IPS DF 6.9 (cell line): ENCODE results near the gene TAC4.

Experiments
- DNase-seq: peaks from one replicate; pipeline ENCODE4 v3.0.0-alpha.2; 2013; ENCODE audit warnings: low read depth, low spot score
- H3K27ac ChIP-seq: one replicate; pipeline ENCODE4 v1.5.1; 2013; ENCODE audit warnings: low read length, control low read depth
- H3K27me3 ChIP-seq: 2 replicates; pipeline ENCODE4 v1.6.1; 2013; ENCODE audit warnings: mild to moderate bottlenecking, low read length; ENCODE audit not compliant: control insufficient read depth, insufficient read depth
- H3K36me3 ChIP-seq: 2 replicates; pipeline ENCODE4 v1.6.1; 2013; ENCODE audit warnings: low read length; ENCODE audit not compliant: control insufficient read depth, insufficient read depth
- H3K4me1 ChIP-seq: 2 replicates; pipeline ENCODE4 v1.6.1; 2013; ENCODE audit warnings: low read length; ENCODE audit not compliant: control insufficient read depth, insufficient read depth
- H3K4me3 ChIP-seq: 2 replicates; pipeline ENCODE4 v1.5.1; 2013; ENCODE audit warnings: mild to moderate bottlenecking, low read length
- H3K9me3 ChIP-seq: 2 replicates; pipeline ENCODE4 v1.6.1; 2013; ENCODE audit warnings: low read length, inconsistent platforms; ENCODE audit not compliant: control insufficient read depth, insufficient read depth
- WGBS: extraction: QIAGEN DNeasy Blood & Tissue Kit; methylation state at CpG from one replicate; pipeline ENCODE4 v1.1.7; 2013; ENCODE audit warnings: mixed read lengths, missing lambda C conversion rate; ENCODE audit not compliant: insufficient read length, insufficient coverage; 5-methylcytosine and 5-hydroxymethylcytosine counted together

The TAC4 gene

DNA sequence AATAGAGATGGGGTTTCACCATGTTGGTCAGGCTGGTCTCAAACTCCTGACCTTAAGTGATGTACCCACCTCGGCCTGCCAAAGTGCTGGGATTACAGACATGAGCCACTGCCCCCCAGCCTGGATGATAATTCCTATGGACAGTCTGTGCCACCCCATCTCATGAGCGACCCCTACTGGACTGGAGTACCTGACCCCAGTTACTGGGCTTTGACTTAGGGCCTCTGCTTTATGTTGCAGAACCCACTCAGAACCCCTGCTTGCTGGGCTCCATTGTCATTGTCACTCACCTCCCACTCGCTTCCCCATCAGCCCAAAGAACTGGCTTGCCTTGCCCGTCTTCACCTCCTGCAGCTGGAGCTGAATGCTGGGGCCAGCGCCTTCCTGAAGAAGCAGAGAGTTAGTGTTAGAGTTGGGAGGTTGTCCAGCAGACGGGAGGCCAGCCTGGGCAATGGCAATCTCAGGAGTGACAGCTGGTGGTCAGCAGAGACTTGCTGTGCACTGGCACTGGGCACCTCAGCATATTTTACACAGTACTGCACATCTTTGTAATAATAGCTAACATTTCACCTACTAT lies 4.0 kb downstream of the TAC4 start:
- H3K4me3 ChIP-seq, result no peak overlapping the region
- H3K36me3 ChIP-seq, result 0 out of 2 replicates have a peak, but pooled peaks cover 2% of the 10 kb centered on the region
- WGBS, result no CpG with 5 or more reads among the region's 6 CpGs
- no peaks in the 10 kb centered on the region for H3K9me3 ChIP-seq
- H3K4me1 ChIP-seq, result no peaks in the 10 kb centered on the region
- no peak for DNase-seq
- H3K27ac ChIP-seq, result no peak overlapping the region
- no peaks in the 10 kb centered on the region for H3K27me3 ChIP-seq

DNA sequence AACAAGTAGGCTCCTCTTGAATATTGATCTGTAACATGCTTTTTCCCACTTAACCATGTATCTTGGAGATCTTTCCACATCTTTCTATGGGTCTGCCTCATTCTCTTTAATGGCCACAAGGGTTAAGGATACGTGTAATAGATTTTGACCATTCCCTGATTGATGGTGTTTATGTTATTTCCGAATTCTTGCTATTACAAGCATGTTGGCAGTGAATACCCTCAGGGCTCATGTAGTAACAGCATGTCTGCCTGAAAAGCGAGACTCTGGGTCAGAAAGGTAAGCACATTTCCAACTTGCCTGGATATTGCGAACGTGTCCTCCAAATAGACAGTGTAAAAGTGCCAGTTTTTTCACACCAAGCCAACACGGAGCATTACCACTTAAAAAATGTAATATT lies 5.0 kb downstream of the TAC4 start:
- Histone ChIP-seq H3K27me3 (no peaks in the 10 kb centered on the region), H3K36me3 (peaks cover 4% of the 10 kb centered on the region; the same call in 1 of the 2 replicates), H3K27ac (no peak overlapping the region), H3K4me1 (no peaks in the 10 kb centered on the region), H3K4me3 (no peak overlapping the region), H3K9me3 (no peaks in the 10 kb centered on the region)
- no peak for DNase-seq
- no CpG with 5 or more reads among the region's 6 CpGs for WGBS

DNA sequence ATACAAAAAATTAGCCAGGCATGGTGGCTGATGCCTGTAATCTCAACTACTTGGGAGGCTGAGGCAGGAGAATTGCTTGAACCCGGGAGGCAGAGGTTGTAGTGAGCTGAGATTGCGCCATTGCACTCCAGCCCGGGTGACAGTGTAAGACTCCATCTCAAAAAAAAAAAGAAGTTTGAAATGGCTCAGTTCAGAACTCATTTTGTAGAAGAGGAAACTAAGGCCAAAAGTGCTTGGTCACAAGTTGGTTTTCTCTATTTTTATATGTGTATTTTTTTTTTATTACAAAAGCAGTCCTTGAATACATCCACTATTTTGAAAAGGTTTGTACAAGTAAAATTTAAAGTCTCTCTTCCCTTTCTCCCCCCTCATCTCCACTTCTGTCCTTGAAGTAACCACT lies 5.5 kb downstream of the TAC4 start:
- Histone ChIP-seq H3K4me3 (no peak overlapping the region), H3K4me1 (no peaks in the 10 kb centered on the region)
- no CpG with 5 or more reads among the region's 3 CpGs for WGBS

DNA sequence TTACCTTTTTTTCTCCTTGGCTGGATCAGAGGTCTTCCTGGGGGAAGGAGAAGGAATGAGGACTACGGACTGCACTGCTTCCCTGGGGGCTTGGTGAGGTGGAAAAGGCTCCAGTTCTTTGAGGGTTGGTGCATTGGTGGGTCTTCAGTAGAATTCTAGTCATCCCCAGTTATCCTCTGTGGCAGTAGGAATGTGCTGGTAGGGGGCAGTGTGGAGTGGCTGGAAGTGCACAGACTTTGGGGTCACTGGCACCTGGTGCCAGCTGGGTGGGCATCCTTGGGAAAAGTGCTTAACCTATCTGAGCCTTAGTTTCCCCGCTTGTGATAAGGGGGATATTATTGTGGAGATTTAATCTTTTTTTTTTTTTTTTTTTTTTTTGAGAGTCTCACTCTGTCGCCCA lies 6.3 kb downstream of the TAC4 start:
- no CpG with 5 or more reads among the region's 3 CpGs for WGBS
- Histone ChIP-seq H3K4me1 (no peaks in the 10 kb centered on the region), H3K27me3 (no peaks in the 10 kb centered on the region), H3K27ac (no peak overlapping the region), H3K9me3 (no peaks in the 10 kb centered on the region), H3K36me3 (peaks cover 4% of the 10 kb centered on the region; the same call in 1 of the 2 replicates), H3K4me3 (no peak overlapping the region)
- no peak for DNase-seq

More for the DNA sequence above, 5.5 kb downstream of the TAC4 start:
- Histone ChIP-seq H3K27ac (no peak overlapping the region), H3K27me3 (no peaks in the 10 kb centered on the region), H3K36me3 (peaks cover 4% of the 10 kb centered on the region; the same call in 1 of the 2 replicates), H3K9me3 (no peaks in the 10 kb centered on the region)
- DNase-seq, result no peak

DNA sequence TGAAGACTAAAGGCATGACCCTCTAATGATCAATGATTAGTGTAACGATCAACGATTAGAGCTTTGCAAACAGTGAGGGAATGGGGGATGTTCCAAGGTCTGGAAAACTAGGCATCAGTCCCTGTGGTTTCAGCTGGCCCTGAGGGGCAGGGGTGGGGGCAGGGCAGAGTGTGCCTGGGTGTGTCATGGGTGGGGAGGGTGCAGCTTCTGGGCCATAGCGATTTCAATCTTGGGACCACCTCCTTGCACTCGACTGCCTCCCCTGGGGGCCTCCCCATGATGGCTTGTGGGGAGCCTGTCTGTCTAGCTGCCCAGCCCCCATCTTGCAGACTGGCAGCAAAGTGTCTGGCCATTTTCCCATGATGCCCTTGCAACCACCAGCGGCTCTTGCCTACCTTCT lies 8.4 kb downstream of the TAC4 start:
- H3K4me1 ChIP-seq, result no peaks in the 10 kb centered on the region
- H3K27ac ChIP-seq, result no peak overlapping the region
- WGBS, result no CpG with 5 or more reads among the region's 5 CpGs
- DNase-seq, result no peak
- no peak overlapping the region for H3K4me3 ChIP-seq
- H3K9me3 ChIP-seq, result no peaks in the 10 kb centered on the region
- peaks cover 4% of the 10 kb centered on the region; the same call in 1 of the 2 replicates for H3K36me3 ChIP-seq
- H3K27me3 ChIP-seq, result no peaks in the 10 kb centered on the region

DNA sequence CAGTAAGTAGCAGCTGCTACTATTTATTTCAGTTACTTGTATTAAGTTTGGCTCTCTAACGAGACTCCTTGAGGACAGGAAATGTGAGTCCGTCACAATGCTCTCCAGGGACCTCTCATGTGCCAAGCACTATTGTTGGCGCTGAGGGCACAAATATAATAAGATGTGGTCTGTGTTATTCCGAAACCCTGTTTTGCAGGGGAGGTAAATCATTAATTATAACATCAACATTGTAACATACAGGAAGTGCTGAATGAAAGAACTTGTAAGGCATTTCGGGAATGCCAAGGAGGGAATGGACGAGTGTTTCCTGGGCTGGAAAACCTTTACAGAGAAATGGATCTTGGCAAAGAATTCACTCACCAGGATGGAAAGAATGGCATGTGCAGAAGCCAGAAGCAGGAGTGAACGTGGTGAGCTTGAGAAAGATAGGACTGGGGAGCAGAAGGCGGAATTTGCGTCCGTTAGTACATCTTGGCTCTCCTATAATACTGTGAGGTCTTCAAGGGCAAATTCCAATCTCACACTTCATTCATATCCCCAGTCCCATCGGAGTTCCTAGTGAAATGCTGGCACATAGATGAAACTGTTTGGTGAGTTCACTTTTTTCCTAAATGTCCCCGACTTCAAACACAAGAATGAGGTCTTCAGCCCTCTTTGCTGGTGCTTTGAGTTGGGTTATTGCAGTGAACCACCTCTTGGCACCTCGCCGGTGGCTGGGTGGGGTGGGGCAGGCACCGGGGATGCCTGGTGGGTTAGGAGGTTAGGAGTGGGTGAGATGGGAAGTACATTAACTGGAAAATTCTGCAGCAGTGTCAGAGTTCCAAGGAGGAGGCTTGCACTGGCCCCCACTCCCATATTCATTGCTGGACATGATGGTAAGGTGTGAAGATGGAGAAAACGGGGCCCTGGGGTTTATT lies 11.5 kb downstream of the TAC4 start:
- peaks cover 12% of the 10 kb centered on the region for H3K36me3 ChIP-seq

DNA sequence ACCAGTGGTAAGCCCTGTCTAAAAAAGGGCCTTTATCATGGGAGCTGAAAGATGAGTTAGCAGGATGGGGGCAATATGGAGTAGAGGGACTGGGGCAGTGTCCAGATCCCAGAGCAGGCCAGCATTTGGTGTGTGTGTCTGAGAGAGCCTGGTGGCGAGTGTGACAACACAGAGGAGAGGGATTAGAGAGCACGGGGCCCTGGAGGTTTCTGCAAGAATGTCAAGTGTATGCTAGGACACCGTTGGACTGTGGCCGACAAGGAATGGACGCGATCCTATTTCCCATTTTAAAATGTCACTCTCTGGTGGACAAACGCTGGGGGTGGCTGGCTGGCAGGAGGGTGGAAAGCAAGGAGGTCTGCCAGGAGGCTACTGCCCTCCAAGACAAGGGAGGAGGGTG lies 12.4 kb downstream of the TAC4 start:
- Histone ChIP-seq H3K36me3 (peaks cover 13% of the 10 kb centered on the region), H3K4me1 (no peaks in the 10 kb centered on the region), H3K4me3 (no peak overlapping the region), H3K27ac (no peak overlapping the region), H3K27me3 (no peaks in the 10 kb centered on the region), H3K9me3 (no peaks in the 10 kb centered on the region)
- WGBS, result no CpG with 5 or more reads among the region's 7 CpGs
- DNase-seq, result no peak

More for the DNA sequence above, 11.5 kb downstream of the TAC4 start:
- Histone ChIP-seq H3K27me3 (no peaks in the 10 kb centered on the region), H3K27ac (no peak overlapping the region), H3K9me3 (no peaks in the 10 kb centered on the region), H3K4me1 (no peaks in the 10 kb centered on the region), H3K4me3 (no peak overlapping the region)
- WGBS, result no CpG with 5 or more reads among the region's 16 CpGs
- no peak for DNase-seq

DNA sequence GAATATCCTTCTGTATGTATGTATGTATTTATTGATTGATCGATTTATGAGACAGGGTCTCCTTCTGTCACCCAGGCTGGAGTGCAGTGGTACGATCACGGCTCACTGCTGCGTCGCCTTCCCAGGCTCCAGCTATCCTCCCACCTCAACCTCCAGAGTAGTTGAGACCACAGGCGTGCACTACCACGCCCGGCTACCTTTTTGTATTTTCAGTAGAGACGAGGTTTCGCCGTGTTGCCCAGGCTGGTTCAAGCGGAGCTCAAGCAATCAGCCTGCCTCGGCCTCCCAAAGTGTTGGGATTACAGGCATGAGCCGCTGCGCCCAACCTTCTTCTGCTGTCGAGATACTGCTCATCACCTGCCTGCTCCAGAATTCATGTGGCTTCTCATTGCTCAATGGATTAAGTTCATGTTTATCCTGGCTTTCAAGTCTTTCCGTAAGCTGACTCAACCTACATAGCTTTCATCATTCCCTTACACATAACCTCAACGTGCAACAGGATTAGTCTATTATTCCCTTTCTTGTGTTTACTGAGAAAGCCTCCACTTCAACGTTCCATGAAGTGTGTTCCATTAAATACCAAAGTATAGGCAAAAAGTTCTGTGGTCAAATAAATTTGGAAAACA lies 13.6 kb downstream of the TAC4 start:
- Histone ChIP-seq H3K9me3 (no peaks in the 10 kb centered on the region), H3K27ac (no peak overlapping the region), H3K36me3 (peaks cover 14% of the 10 kb centered on the region), H3K4me3 (no peak overlapping the region), H3K4me1 (no peaks in the 10 kb centered on the region), H3K27me3 (no peaks in the 10 kb centered on the region)
- WGBS, result no CpG with 5 or more reads among the region's 19 CpGs
- no peak for DNase-seq

DNA sequence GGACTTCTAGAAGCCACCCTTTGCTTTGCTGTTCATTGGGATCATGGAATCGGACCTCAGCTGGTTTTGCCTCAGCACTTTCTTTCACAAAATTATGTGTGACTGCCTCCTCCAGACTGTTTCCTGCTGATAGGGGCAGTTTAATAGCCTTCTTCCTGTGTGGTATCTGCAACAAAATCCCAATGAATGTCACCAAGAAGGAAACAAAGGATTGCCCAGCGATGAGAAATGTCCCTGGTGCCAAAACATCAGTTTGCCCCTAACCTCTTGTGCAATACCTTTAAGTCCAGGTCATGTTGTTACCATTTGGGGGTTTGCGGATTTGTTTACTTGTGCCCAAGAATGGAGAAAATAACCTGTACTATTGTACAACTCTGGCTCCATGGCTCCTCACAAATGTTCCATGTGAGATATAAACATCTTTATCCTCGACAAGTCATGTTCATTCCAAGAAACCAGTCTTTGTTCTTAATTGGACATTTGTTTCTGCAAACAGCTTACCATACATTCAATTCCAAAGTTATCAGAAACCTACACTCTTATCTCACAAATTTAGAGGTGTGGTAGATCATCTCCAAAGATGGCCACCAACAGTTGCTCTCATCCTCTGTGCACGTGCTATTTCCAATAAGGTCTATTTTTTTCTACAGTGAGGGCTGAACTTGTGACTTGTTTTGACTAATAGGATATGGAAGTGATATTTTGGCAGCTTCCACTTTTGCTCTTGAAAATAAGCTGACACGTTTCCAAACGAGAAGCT lies 14.8 kb downstream of the TAC4 start:
- H3K4me3 ChIP-seq, result no peak overlapping the region
- H3K27me3 ChIP-seq, result no peaks in the 10 kb centered on the region
- H3K36me3 ChIP-seq, result peaks cover 12% of the 10 kb centered on the region
- DNase-seq, result no peak
- no peaks in the 10 kb centered on the region for H3K9me3 ChIP-seq
- H3K4me1 ChIP-seq, result no peaks in the 10 kb centered on the region
- no peak overlapping the region for H3K27ac ChIP-seq
- WGBS, result no CpG with 5 or more reads among the region's 7 CpGs

DNA sequence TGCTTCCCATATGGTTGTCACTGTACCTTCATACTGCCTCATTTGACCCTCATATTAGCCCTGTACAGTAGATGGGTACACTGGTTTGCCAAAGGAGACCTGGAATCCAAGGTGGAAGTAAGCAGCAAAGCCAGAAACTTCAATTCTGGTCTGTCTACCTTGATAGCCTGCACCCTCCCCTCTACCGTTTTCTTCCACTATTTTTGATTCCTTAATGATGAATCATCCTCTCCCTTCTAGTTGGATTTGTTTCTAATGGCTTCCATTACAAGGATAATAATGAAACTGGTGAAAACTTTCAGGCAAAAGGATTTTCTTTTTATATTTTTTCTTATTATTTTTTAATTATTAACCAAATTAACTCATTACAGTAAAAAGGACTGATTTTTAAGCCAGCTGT lies 17.3 kb downstream of the TAC4 start:
- H3K4me3 ChIP-seq, result no peak overlapping the region
- no peak overlapping the region for H3K27ac ChIP-seq
- DNase-seq, result no peak
- H3K4me1 ChIP-seq, result no peaks in the 10 kb centered on the region
- no peaks in the 10 kb centered on the region for H3K9me3 ChIP-seq
- no peaks in the 10 kb centered on the region for H3K27me3 ChIP-seq
- WGBS, result no CpG with 5 or more reads among the region's 1 CpG
- peaks cover 22% of the 10 kb centered on the region; the same call in 1 of the 2 replicates for H3K36me3 ChIP-seq
